HG03139 (cell line): ENCODE results near the gene RMRP.
"Not testable (repeated sequence)": the region's sequence is repeated elsewhere in the genome, so short reads cannot be mapped to it uniquely, and the experiment has no call there.

ENCODE experiments used
- ATAC-seq: cut with Tn5 transposase; IDR thresholded peaks from one replicate; pipeline ENCODE4 v1.9.1; 2021; ENCODE audit not compliant: unreplicated experiment

The RMRP gene

DNA sequence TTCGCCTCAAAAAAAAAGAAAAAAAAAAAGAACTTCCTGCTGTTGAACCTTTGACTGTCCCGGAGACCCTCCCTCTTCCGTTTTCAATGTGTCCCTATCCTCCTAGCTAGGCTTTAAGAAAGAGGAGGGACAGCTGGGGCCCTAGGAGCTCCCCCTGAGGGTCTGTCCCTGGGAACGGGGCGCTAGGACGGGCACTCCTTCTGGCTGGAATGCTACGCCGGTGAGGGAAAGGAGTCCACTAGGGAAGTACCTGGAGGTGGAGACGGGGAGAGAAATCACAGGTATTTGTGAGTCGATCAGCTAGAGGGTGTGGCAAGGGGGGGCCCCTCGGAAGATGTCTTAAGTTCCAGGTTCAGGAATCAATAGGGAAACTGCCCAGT lies 11.7 kb downstream of the RMRP start:
- ATAC-seq: no peak

DNA sequence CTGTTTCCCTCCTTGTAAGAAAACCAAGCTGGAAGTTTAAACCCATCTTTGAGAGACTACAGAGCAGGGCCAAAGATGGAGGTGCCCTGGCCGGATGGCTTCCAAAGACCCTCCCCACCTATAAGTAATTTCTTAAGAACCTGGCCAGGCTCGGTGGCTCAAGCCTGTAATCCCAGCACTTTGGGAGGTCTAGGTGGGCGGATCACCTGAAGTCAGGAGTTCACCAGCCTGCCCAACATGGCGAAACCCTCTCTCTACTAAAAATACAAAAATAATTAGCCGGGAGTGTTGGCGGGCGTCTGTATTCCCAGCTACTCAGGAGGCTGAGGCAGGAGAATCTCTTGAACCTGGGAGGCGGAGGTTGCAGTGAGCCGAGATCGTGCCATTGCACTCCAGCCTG lies 12.1 kb downstream of the RMRP start:
- ATAC-seq: not testable (repeated sequence)

DNA sequence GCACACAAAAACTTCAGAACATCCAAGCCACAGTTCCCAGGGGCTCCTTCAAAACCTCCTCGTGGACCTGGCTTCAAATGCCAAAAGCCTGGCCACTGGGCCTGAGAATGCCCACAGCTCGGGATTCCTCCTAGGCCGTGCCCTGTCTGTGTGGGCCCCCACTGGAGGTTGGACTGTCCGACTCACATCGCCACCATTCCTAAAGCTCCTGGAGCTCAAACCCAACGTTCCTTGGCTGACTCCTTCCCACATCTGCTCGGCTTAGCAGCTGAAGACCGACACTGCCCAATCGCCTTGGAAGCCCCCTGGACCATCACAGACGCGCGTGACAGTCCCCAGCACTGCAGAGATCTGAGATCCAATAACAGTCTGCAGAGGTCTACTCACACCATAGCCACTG lies 14.8 kb downstream of the RMRP start:
- ATAC-seq: no peak

DNA sequence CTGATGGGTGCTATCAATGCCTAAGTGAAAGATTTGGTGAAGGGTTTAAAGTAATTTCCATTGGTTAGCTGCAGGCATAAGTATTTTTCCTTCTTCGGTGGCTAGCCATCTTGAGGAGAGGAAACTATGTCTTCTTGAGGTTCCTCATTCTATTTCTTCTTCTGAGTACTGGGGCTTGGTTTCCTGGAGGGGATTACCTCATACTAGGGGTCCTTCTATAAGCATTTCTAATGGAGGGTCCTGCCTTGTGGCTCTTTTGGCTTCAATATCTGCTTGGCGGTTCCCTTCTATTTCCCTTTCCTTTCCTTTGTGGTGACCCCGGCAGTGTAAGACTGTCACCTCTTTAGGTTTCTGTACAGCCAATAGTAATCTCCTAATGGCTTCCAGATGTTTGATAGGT lies 16.3 kb downstream of the RMRP start:
- ATAC-seq: not testable (repeated sequence)

DNA sequence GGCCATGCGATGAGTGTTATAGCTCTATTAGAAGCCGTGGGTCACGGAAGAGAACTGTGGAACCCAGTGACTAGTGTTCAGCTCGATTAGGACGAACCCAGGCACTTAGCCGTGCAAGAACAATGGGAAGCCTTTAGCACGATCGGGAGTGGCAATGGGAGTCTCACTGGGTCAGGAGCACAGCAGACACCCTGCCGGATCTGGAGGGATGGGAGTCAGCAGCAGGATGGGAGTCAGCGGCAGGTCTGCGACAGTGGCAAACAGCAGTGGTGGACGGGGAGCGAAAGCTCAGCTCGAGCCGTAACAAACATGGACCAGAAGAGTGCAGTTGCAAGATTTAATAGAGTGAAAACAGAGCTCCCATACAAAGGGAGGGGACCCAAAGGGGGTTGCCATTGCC lies 17.4 kb downstream of the RMRP start:
- ATAC-seq: not testable (repeated sequence)

DNA sequence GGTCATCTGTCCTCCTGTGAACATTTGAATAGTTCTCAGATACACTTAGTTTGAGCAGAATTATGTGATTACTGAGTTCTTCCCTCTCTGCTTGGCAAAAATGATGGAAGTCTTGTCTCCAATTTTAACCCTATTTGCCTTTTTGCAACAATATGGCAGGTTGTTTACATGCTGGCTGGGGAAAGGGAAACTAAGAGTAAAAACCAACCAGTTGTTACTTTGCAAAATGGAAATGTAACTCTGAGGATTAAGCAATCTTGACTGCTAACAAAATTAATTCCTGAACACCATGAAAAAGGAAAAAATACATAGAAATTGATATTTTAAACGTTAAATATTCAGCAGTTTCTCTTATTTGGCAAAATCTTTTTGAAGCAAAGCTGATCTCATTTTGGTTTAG lies 18.2 kb downstream of the RMRP start:
- no peak for ATAC-seq

DNA sequence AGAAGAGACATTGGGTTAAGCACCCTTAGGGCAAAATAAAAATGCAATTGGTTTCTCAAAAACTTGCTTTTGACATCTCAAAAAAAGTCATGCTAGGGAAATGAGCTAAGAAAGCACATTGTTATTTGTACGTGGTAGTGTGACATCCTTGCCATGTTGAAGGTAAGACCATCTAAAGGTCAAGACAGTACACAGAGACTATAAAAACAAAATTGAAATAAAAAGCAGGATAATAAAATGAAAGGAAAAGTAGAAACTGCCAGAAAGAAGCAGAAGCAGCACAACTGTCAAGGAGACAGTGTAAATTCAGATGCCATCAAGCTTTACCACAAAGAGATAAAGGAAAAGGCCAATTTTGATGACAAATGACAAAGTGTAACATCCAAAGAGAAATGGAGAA lies 18.6 kb downstream of the RMRP start:
- ATAC-seq: not testable (repeated sequence)

DNA sequence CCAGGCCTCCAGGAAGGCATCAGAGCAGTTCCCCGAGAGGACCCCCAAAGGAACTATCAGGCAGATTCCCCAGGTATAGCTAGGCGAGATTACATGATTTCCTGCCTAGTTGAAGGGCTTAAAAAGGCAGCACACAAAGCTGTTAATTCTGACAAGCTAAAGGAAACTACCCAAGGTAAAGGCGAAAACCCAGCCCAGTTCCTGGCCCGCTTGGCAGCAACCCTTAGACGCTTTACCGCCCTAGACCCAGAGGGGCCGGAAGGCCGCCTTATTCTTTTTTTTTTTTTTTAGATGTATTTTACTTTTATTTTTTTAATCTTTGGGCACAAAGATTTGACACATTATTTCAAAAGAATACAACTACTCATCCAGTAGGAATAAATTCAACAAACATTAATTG lies 19.1 kb downstream of the RMRP start:
- ATAC-seq: not testable (repeated sequence)

DNA sequence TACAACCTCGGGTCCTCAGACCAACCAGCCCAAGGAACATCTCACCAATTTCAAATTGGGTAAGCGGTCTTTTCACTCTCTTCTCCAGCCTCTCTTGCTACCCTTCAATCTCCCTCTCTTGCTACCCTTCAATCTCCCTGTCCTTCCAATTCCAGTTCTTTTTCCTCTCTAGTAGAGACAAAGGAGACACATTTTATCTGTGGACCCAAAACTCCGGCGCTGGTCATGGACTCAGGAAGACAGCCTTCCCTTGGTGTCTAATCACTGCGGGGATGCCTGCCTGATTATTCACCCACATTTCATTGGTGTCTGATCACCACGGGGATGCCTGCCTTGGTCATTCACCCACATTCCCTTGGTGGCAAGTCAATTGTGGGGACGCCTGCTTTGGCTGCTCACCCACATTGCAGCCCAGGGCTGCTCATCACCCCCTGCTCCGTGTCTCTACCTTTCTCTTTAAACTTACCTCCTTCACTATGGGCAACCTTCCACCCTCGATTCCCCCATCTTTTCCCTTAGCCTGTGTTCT lies 20.3 kb downstream of the RMRP start:
- not testable (repeated sequence) for ATAC-seq

DNA sequence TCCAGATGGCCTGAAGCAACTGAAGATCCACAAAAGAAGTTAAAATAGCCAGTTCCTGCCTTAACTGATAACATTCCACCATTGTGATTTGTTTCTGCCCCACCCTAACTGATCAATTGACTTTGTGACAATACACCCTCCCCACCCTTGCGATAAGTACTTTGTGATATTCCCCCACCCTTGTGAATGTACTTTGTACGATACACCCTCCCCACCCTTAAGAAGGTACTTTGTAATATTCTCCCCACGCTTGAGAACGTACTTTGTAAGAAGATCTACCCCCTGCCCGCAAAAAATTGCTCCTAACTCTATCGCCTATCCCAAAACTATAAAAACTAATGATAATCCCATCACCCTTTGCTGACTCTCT lies 21.0 kb downstream of the RMRP start:
- ATAC-seq: not testable (repeated sequence)

DNA sequence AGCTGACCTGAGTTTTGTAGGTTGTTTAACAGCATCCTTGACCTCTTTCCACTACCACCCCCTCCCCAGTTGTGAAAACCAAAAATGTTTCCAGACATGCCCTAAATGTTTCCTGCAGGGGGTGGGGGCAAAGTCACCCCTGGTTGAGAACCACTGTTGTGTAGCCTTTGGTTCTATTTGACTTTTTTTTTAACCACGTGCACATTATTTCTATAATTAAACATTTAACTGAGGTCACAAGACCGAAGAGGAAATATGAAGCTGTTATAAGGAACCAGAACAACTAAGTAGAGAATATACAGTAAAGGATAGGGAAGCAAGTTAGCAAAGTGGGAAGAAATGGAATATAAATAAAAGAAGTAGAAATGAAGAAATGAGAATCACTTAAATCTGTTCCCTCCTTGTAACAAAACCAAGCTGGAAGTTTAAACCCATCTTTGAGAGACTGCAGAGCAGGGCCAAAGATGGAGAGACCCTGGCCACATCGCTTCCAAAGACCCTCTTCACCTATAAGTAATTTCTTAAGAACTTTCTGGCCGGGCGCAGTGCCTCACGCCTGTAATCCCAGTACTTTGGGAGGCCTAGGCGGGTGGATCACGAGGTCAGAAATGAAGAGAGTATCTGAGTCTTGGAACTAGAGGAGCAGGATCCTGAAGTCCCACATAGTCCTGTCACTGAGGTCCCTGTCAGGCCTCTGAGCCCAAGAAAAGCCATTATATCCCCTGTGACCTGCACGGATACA lies 21.5 kb downstream of the RMRP start:
- ATAC-seq: no peak

DNA sequence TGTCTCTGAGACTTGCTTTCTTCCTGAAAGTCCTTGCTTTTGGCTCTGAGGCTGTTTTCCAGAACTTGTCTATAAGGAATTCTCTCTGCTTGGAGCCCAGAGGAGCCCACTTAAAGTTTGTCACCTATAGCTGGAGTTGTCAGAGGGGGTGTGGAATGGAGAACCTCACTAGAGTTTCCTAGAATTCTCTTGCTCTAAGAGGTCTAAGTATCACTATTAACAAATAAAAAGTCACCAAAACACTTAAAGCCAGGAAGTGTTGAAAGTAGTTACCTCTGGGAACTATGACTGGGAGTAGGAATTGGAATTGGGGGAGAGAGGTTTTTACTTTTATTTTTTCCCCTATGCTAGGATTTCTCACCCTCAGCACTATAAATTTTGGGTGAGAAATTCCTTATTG lies 22.1 kb downstream of the RMRP start:
- ATAC-seq: no peak

DNA sequence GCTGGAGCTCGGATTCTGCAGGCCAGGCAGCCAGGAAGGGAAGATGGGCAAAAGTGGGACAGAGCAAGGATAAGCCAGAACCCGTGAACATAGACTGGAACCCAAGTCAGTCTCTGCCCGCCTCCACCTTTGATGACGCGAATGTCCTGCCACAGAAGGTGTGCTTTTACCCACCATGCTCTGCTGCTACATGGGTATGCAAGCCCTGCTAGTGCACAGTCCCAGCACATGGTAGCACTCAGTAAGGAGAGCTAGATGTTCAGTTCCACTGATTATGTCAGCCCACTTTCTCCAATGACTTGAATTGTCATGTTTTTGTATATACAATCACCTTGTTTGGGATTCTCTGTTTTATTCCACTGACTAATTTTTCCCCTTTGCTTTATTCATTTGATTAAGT lies 28.2 kb downstream of the RMRP start:
- no peak for ATAC-seq

DNA sequence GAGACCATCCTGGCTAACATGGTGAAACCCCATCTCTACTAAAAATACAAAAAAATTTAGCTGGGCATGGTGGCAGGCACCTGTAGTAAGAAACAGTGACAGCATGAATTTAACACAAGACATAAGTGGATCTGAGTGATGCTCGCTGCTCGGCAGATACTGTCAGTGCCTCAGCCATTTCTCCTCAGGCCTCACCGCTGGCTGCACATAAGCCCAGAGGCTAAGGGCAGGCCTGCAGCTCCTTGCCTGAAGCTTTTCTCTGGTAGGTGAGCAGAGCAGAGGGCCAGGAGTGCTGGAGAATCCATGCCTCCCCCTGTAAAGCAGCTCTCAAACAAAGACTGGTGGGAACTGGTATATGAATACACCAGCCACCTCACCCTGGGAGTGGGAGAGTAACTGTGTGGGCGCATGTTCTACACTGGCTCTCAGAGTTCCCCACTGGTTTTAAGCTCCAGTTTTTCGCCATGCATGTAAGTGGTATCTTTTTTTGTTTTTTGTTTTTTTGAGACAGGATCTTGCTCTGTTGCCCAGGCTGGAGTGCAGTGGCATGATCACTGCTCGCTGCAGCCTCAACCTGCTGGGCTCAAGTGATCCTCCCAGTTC lies 29.3 kb downstream of the RMRP start:
- ATAC-seq: no peak

DNA sequence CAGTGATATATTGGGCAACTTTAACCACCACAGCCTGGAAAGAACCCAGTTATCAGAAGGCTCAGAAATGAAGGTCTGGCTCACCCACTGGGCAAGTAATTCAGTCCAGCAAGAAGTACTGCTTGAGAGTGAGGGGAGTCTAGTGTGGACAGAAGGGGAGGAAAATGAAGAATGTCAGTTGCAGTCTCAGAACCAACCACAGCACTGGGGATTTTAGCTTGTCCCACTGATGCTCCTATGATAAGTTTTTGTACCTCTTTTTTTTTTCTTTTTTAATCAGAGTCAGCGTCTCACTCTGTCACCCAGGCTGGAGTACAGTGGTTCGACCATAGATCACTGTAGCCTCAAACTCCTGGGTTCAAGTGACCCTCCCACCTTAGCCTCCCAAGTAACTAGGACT lies 30.2 kb downstream of the RMRP start:
- no peak for ATAC-seq

DNA sequence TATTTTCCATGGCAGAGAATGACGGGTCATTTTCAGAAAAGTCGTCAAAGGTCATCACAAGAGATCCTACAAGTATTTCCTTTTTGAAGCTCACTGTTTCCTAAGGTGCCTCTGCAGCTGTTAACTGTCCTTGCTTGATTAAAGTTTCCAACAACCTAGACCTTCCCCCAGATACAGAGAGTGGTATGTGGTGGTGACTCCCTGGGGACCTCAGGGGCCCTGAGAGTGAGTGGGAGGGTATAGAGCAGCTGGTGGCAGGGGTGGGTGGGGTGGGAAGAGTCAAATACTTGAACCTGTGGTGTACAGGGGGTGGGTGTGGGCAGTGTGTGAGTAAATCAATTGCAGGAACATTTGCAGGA lies 38.0 kb downstream of the RMRP start:
- no peak for ATAC-seq

DNA sequence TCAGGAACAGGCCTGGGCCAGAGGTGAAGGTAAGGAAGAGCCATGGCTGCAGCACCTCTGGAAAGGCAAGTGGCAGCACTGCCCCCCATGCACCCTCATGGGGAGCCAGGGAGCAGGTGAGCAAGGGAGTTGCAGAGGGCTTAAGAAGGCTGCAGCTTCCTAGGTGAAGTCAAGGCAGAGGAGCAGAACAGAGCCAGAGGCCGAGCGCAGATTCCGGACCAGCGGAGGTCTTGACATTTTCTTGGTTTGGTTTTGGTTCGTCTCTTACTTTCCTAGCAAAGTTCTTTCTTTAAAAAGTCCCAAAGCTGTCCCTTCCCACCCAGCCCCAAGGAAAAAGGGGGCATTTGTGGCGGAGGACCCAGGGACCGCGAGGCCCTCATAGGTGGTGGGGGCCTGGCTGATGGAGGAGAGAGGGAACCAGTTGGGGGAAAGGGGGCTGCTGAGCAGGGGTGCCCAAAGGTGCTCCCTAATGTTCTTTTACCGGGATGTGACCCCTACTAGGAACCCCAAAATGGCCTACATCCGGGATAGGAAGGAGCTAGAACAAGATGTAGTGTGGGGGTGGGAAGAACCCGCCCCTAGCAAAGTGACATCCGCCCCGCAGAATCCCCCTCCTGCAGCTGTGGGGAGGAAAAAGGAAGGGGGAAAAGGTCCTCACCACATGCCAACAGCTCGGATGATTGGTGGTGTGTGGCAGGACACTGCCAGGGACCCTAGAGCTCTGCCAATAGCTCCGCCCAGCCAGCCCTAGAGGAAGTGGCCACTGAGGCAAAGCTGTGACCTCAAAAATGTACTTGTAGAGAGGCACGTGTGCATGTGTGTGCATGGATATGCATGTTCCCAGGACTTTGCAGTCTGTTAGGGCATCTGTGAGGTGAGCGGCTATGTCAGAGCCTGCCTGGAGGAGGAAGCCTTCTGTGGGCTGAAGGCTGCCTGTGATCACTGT lies 38.7 kb downstream of the RMRP start:
- ATAC-seq: no peak

DNA sequence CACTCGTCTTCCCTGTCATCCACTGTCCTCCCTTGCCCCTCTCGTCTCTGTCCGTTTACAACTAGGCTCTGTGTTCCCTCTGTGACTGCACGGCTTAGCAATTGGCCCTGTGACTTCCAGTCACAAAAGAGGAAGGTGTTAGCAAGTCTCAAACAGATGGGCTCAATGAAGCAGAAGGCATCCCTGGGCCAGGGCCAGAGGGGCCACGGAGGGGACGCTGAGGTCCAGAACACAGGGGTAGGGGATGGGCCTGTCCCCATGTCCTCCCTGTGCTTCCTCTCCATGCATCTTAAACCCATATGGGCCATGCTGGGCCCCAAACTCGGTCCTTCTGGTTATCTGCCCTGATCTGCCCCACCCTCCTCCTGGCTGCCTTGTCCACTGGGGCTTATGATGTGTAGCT lies 39.5 kb downstream of the RMRP start, which contains the start of gene CD72:
TSS of gene CD72 (minus strand) at position 89 of the 403 bp plus-strand sequence. CDS start 110 bp downstream, outside the sequence.
- no peak for ATAC-seq

DNA sequence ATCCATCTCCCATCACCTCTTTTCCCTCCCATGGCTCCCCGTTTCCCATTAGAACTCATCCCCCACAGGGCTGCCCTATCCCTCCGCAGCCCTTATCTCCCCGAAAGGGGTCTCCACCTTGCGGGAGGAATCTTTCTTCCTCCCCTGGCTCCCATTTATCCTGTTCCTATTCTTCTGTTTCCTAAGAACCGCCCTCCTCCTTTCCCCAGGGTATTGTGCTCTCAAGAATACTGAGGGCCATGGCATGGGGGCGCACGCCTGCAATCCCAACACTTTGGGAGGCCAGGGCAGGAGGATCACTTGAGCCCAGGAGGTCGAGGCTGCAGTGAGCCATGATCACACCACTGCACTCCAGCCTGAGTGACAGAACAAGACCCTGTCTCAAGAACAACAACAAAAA lies 40.3 kb downstream of the RMRP start:
- ATAC-seq: no peak

DNA sequence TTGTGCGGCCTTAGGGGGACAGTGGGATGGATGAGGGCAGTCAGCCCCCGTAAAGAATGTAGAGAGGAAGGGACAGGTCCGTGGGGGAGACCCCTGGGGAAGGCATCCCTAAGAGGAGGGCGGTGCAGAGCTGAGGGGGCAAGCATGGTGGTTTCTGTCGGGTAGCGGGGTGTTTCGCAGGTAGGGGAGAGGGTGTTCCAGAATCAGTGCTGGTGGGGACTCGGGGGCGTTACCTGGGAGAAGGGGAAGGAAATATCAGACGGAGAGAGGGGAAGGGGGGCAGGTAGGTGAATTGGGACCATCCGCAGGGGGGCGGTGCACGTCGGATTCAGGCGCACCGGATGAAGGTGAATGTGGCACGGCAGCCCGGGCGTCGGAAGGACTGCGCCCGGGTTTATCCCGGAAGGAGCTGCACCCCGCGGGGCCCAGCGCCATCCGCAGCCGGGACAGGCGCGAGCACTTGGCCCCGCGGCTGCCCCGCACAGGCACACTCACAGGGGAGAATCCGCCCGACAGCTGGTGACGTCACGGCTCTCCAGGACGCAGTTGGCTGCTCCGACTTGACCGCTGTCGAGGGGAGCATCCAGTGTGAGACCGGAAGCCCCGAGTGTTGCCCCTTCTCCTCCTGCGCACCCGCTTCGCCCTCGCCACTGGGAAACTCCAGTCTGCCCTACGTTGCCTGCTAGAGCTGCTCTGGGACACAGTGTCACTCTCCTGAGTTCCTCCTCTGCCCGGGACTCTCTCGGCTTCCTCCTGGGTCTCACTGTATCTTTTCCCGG lies 40.9 kb downstream of the RMRP start:
- ATAC-seq: peak; percentile 33
